ENCODE data around the gene SSPN. TPM values are rescaled to one million over a fixed set of nuclear protein-coding genes. Genes with fewer than 3 reads are reported as not detected.

Gene SSPN
- total RNA-seq, 1 experiment from 2014 or later: 1.8 TPM

DNA sequence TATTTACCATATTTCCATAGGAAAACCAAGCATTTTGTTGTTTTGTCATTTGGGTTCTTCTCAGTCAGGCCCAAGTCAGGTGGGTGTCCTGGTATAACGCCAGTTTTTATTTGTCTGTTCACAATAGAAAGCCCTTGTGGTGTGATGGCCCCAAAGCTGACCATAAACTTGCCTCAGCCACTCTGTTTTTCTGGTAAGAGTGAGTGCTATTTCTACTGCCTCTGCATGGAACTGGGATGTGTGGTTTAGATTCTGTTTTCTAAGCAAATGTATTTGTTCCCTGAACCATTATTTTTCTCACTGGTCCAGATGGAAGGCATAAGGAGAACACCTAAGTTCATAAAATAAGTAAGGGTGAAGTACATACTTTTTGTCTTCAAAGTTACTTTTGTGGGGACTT, 1.8 kb upstream of the SSPN start:
- ChIA-PET POLR2A (no interaction called here), CTCF (no interaction called here)
- TF ChIP-seq GTF2I (CRISPR knock-in tag; conservative IDR thresholded peaks at IDR 0.05) (no peak), NR1H2 (CRISPR knock-in tag; IDR thresholded peaks at IDR 0.05) (no peak), TEAD1 (CRISPR knock-in tag; IDR thresholded peaks at IDR 0.05) (no peak), MYBL2 (CRISPR knock-in tag; IDR thresholded peaks at IDR 0.05) (no peak), ARID4B (CRISPR knock-in tag; IDR thresholded peaks at IDR 0.05; ENCODE audit: borderline replicate concordance) (no peak), ELF4 (CRISPR knock-in tag; IDR thresholded peaks at IDR 0.05; ENCODE audit: low read depth) (no peak), FOXK1 (CRISPR knock-in tag; IDR thresholded peaks at IDR 0.05) (no peak), ZNF423 (CRISPR knock-in tag; IDR thresholded peaks at IDR 0.05) (no peak), NFYB (CRISPR knock-in tag; conservative IDR thresholded peaks at IDR 0.05; ENCODE audit: low read depth) (no peak), IRF2 (CRISPR knock-in tag; IDR thresholded peaks at IDR 0.05; ENCODE audit: borderline replicate concordance, low read depth) (no peak), GABPB1 (CRISPR knock-in tag; IDR thresholded peaks at IDR 0.05) (no peak), ZNF396 (CRISPR knock-in tag; IDR thresholded peaks at IDR 0.05; ENCODE audit: borderline replicate concordance) (no peak), HMGA2 (CRISPR knock-in tag; IDR thresholded peaks at IDR 0.05) (no peak), ZNF232 (CRISPR knock-in tag; IDR thresholded peaks at IDR 0.05) (no peak), PRRX2 (CRISPR knock-in tag; IDR thresholded peaks at IDR 0.05) (no peak)
- TF ChIP-seq, protein P1, sequence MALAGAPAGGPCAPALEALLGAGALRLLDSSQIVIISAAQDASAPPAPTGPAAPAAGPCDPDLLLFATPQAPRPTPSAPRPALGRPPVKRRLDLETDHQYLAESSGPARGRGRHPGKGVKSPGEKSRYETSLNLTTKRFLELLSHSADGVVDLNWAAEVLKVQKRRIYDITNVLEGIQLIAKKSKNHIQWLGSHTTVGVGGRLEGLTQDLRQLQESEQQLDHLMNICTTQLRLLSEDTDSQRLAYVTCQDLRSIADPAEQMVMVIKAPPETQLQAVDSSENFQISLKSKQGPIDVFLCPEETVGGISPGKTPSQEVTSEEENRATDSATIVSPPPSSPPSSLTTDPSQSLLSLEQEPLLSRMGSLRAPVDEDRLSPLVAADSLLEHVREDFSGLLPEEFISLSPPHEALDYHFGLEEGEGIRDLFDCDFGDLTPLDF (CRISPR knock-in tag; IDR thresholded peaks at IDR 0.05): no peak
- TF ChIP-seq, protein P2, sequence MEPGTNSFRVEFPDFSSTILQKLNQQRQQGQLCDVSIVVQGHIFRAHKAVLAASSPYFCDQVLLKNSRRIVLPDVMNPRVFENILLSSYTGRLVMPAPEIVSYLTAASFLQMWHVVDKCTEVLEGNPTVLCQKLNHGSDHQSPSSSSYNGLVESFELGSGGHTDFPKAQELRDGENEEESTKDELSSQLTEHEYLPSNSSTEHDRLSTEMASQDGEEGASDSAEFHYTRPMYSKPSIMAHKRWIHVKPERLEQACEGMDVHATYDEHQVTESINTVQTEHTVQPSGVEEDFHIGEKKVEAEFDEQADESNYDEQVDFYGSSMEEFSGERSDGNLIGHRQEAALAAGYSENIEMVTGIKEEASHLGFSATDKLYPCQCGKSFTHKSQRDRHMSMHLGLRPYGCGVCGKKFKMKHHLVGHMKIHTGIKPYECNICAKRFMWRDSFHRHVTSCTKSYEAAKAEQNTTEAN (CRISPR knock-in tag; IDR thresholded peaks at IDR 0.05): no peak
- TF ChIP-seq, protein P3, sequence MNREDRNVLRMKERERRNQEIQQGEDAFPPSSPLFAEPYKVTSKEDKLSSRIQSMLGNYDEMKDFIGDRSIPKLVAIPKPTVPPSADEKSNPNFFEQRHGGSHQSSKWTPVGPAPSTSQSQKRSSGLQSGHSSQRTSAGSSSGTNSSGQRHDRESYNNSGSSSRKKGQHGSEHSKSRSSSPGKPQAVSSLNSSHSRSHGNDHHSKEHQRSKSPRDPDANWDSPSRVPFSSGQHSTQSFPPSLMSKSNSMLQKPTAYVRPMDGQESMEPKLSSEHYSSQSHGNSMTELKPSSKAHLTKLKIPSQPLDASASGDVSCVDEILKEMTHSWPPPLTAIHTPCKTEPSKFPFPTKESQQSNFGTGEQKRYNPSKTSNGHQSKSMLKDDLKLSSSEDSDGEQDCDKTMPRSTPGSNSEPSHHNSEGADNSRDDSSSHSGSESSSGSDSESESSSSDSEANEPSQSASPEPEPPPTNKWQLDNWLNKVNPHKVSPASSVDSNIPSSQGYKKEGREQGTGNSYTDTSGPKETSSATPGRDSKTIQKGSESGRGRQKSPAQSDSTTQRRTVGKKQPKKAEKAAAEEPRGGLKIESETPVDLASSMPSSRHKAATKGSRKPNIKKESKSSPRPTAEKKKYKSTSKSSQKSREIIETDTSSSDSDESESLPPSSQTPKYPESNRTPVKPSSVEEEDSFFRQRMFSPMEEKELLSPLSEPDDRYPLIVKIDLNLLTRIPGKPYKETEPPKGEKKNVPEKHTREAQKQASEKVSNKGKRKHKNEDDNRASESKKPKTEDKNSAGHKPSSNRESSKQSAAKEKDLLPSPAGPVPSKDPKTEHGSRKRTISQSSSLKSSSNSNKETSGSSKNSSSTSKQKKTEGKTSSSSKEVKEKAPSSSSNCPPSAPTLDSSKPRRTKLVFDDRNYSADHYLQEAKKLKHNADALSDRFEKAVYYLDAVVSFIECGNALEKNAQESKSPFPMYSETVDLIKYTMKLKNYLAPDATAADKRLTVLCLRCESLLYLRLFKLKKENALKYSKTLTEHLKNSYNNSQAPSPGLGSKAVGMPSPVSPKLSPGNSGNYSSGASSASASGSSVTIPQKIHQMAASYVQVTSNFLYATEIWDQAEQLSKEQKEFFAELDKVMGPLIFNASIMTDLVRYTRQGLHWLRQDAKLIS (CRISPR knock-in tag; IDR thresholded peaks at IDR 0.05; ENCODE audit: borderline replicate concordance): no peak
- DNase-seq (ENCODE audit: low spot score) (no peak), ATAC-seq (no peak)
- Mint-ChIP-seq H3K4me1 (peaks cover 17% of the 10 kb centered on the region), H3K27ac (no peak overlapping the region), H3K36me3 (no peaks in the 10 kb centered on the region), H3K9me3 (no peaks in the 10 kb centered on the region), H3K4me3 (no peak overlapping the region), H3K27me3 (ENCODE audit: low read depth) (peaks cover 38% of the 10 kb centered on the region)
